Stimulated activated CD8-positive, alpha-beta memory T cell treated with anti-CD3 and anti-CD28 coated beads, Interleukin-7, amount 100 ng/mL, for 24 hours (primary cell): Measurements from ENCODE around the gene SLC37A1.

Source experiments
- DNase-seq: peaks from one replicate; pipeline ENCODE4 v3.0.0-alpha.2; 2020; ENCODE audit warnings: low read depth

SLC37A1 gene

GRCh38 chr21:42507418-42507817 is 6.2 kb upstream of the SLC37A1 start:
- DNase-seq = no peak

GRCh38 chr21:42508371-42508770 is 5.3 kb upstream of the SLC37A1 start:
- no peak for DNase-seq

- no peak for DNase-seq
Observed at GRCh38 chr21:42509244-42509643, 4.4 kb upstream of the SLC37A1 start.

- DNase-seq = no peak
Observed at GRCh38 chr21:42512346-42513034, 1.2 kb upstream of the SLC37A1 start.

GRCh38 chr21:42513985-42514882 is 582 bp downstream of the SLC37A1 start:
- no peak for DNase-seq

GRCh38 chr21:42514883-42515228 is 1.2 kb downstream of the SLC37A1 start:
- no peak for DNase-seq

GRCh38 chr21:42515708-42516502 is 2.3 kb downstream of the SLC37A1 start:
- no peak for DNase-seq

- DNase-seq = no peak
Observed at GRCh38 chr21:42518215-42518614, 4.6 kb downstream of the SLC37A1 start.

- DNase-seq = no peak
Observed at GRCh38 chr21:42518626-42519025, 5.0 kb downstream of the SLC37A1 start.

- DNase-seq = no peak
Observed at GRCh38 chr21:42520628-42521253, 7.1 kb downstream of the SLC37A1 start.

GRCh38 chr21:42521384-42521783 is 7.7 kb downstream of the SLC37A1 start:
- DNase-seq = no peak

- no peak for DNase-seq
Observed at GRCh38 chr21:42521805-42522204, 8.2 kb downstream of the SLC37A1 start.

GRCh38 chr21:42522271-42522670 is 8.6 kb downstream of the SLC37A1 start:
- DNase-seq = no peak

GRCh38 chr21:42522771-42523170 is 9.1 kb downstream of the SLC37A1 start:
- DNase-seq = no peak

GRCh38 chr21:42523211-42523610 is 9.6 kb downstream of the SLC37A1 start:
- no peak for DNase-seq

GRCh38 chr21:42523941-42524340 is 10.3 kb downstream of the SLC37A1 start:
- DNase-seq = no peak

GRCh38 chr21:42524341-42525028 is 10.8 kb downstream of the SLC37A1 start:
- no peak for DNase-seq

GRCh38 chr21:42525029-42525581 is 11.5 kb downstream of the SLC37A1 start:
- DNase-seq = no peak

- DNase-seq = no peak
Observed at GRCh38 chr21:42525676-42526378, 12.2 kb downstream of the SLC37A1 start.

- DNase-seq = no peak
Observed at GRCh38 chr21:42526379-42526727, 12.7 kb downstream of the SLC37A1 start.

GRCh38 chr21:42527127-42527488 is 13.5 kb downstream of the SLC37A1 start:
- no peak for DNase-seq
